Large intestine (tissue), 12 donors: ENCODE results near the gene SPNS3. TPM values are rescaled to one million over a fixed set of nuclear protein-coding genes. Genes with fewer than 3 reads are reported as not detected.
A peak's percentile ranks its signal among the peaks of the same experiment; 100 is the strongest.

Source experiments
- DNase-seq, 2 donors: peaks; one replicate each; pipeline versions ENCODE4 v3.0.0 to v3.0.0-alpha.2; 2013
- H3K27ac ChIP-seq: one replicate; pipeline ENCODE4 v1.5.1; 2013; ENCODE audit warnings: low read length
- H3K27me3 ChIP-seq: 2 replicates; pipeline ENCODE4 v1.6.1; 2013; ENCODE audit warnings: low read length; ENCODE audit not compliant: control insufficient read depth, insufficient read depth
- H3K36me3 ChIP-seq: 2 replicates; pipeline ENCODE4 v1.6.1; 2013; ENCODE audit warnings: low read length; ENCODE audit not compliant: control insufficient read depth, insufficient read depth
- H3K4me1 ChIP-seq: one replicate; pipeline ENCODE4 v1.6.1; 2013; ENCODE audit warnings: low read length; ENCODE audit not compliant: control insufficient read depth, insufficient read depth
- H3K4me3 ChIP-seq: one replicate; pipeline ENCODE4 v1.5.1; 2013; ENCODE audit warnings: low read length
- H3K9me3 ChIP-seq: one replicate; pipeline ENCODE4 v1.6.1; 2013; ENCODE audit warnings: mild to moderate bottlenecking, low read depth, low read length, moderate library complexity; ENCODE audit not compliant: control insufficient read depth
- WGBS: methylation state at CpG from one replicate; pipeline ENCODE4 v1.1.5; 2013; ENCODE audit warnings: low lambda C conversion rate; ENCODE audit not compliant: insufficient coverage; 5-methylcytosine and 5-hydroxymethylcytosine counted together
- long read RNA-seq, 11 donors: transcript quantifications; one replicate each; lab custom pipeline, GENCODE V29; 2026
- polyA plus RNA-seq: library from polyadenylated mRNA; unstranded; fragments of 120-200 nt; gene quantifications from one replicate; pipeline ENCODE4 v1.2.1, GENCODE V29; 2013

SPNS3 gene, protein sequence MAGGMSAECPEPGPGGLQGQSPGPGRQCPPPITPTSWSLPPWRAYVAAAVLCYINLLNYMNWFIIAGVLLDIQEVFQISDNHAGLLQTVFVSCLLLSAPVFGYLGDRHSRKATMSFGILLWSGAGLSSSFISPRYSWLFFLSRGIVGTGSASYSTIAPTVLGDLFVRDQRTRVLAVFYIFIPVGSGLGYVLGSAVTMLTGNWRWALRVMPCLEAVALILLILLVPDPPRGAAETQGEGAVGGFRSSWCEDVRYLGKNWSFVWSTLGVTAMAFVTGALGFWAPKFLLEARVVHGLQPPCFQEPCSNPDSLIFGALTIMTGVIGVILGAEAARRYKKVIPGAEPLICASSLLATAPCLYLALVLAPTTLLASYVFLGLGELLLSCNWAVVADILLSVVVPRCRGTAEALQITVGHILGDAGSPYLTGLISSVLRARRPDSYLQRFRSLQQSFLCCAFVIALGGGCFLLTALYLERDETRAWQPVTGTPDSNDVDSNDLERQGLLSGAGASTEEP
- 9.2 TPM for polyA plus RNA-seq
- long read RNA-seq, donor 1 = 0 reads
- long read RNA-seq, donor 2, partial matches to known transcripts = 0 of 5 reads
- long read RNA-seq, donor 2, other reads (novel, unspliced or antisense) = 5 of 5 reads
- long read RNA-seq, donor 3 = 0 reads
- long read RNA-seq, donor 4 = 0 reads
- long read RNA-seq, donor 5 = 0 reads
- long read RNA-seq, donor 6, partial matches to known transcripts = 0 of 5 reads
- long read RNA-seq, donor 6, other reads (novel, unspliced or antisense) = 5 of 5 reads
- long read RNA-seq, donor 7 = 0 reads
- long read RNA-seq, donor 8 = 0 reads
- long read RNA-seq, donor 9, partial matches to known transcripts = 0 of 9 reads
- long read RNA-seq, donor 9, other reads (novel, unspliced or antisense) = 8 of 9 reads
- long read RNA-seq, donor 10, partial matches to known transcripts = 0 of 7 reads
- long read RNA-seq, donor 10, other reads (novel, unspliced or antisense) = 6 of 7 reads
- long read RNA-seq, donor 11 = 0 reads

GRCh38 chr17:4433515-4434031 is at the start of gene SPNS3:
Gene SPNS3 (plus strand): TSS chr17:4433940. CDS start chr17:4433968, 28 bp downstream.
- no peaks in the 10 kb centered on the region for H3K4me1 ChIP-seq
- H3K27me3 ChIP-seq = no peaks in the 10 kb centered on the region
- H3K9me3 ChIP-seq = no peaks in the 10 kb centered on the region
- WGBS = no CpG with 5 or more reads among the region's 13 CpGs
- H3K36me3 ChIP-seq = no peaks in the 10 kb centered on the region
- no peak within 1 kb of the TSS for H3K4me3 ChIP-seq
- DNase-seq = no peak
- H3K27ac ChIP-seq = no peak within 1 kb of the TSS

GRCh38 chr17:4386406-4386805 is 47.3 kb upstream of the SPNS3 start:
- H3K4me1 ChIP-seq = no peaks in the 10 kb centered on the region
- WGBS = no CpG with 5 or more reads among the region's 2 CpGs
- H3K36me3 ChIP-seq = no peaks in the 10 kb centered on the region
- H3K9me3 ChIP-seq = no peaks in the 10 kb centered on the region
- H3K27me3 ChIP-seq = no peaks in the 10 kb centered on the region
- no peak for DNase-seq
- H3K27ac ChIP-seq = no peak overlapping the region
- no peak overlapping the region for H3K4me3 ChIP-seq

DNA sequence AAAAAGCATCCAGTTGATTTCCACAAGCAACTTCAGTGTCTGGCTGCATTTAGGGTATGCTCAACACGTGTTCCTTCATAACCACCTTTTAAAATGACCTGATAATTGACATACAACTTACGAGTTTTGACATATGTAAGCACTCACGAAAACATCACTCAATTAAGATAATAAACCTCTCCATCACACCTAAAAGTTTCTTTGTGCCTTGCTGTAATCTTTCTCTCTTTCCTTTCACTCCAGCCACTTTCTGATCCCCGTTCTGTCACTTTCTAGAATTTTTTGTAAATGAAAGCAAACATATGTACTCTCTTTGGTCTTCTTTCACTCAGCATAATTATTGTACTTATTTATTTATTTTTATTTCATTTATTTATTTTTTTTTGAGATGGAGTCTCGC is 46.6 kb upstream of the SPNS3 start:
- no peaks in the 10 kb centered on the region for H3K27me3 ChIP-seq
- no peak overlapping the region for H3K27ac ChIP-seq
- H3K9me3 ChIP-seq = no peaks in the 10 kb centered on the region
- no peak for DNase-seq
- no peak overlapping the region for H3K4me3 ChIP-seq
- no peaks in the 10 kb centered on the region for H3K4me1 ChIP-seq
- 90% methylated on average over 2 of the region's 5 CpGs for WGBS
- H3K36me3 ChIP-seq = no peaks in the 10 kb centered on the region

GRCh38 chr17:4389079-4389478 is 44.7 kb upstream of the SPNS3 start:
- WGBS = no CpG with 5 or more reads among the region's 8 CpGs
- H3K4me3 ChIP-seq = no peak overlapping the region
- H3K9me3 ChIP-seq = no peaks in the 10 kb centered on the region
- no peaks in the 10 kb centered on the region for H3K27me3 ChIP-seq
- peak in 1 of 2 donors; percentile 16 for DNase-seq
- no peaks in the 10 kb centered on the region for H3K36me3 ChIP-seq
- H3K4me1 ChIP-seq = no peaks in the 10 kb centered on the region
- H3K27ac ChIP-seq = no peak overlapping the region

GRCh38 chr17:4393806-4394205 is 39.9 kb upstream of the SPNS3 start:
- Histone ChIP-seq H3K4me1 (no peaks in the 10 kb centered on the region), H3K4me3 (no peak overlapping the region), H3K27ac (no peak overlapping the region), H3K27me3 (no peaks in the 10 kb centered on the region), H3K36me3 (no peaks in the 10 kb centered on the region), H3K9me3 (no peaks in the 10 kb centered on the region)
- no CpG with 5 or more reads among the region's 7 CpGs for WGBS
- no peak for DNase-seq

DNA sequence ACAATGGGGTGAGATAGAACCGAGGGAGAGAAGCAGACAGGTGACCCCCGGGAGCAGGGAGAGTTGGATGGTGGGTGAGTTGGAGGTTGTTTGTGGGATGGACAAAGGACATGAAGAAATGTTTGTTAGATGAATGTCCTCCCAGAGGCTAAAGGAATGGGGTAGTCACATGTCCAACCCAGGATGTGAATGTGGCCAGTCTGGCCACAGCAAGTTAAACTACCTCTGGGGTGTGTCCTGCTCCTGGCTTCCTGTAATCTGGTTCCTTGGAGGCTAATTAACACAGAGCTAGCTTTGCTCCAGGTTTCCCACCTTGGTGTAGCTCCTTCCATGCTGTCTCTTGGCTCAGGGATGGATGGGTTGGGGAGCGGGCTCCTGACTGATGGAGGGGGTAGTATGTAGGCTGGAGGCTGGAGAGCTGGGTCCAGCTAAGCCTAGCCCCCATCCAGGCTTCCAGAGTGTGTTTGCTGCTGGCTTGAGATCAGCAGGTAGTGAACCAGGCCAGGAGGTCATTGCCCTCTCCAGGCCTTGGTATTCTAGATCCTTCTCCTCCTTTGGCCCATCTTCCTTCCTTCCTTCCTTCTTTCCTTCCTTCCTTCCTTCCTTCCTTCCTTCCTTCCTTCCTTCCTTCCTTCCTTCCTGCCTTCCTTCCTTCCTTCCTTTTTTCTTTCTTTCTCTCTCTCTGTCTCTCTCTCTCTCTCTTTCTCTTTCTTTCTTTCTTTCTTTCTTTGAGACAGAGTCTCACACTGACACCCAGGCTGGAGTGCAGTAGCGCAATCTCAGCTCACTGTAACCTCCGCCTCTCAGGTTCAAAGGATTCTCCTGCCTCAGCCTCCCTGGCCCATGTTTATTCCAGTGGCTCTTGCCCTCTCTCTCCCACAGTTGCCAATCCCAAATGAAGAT is 39.3 kb upstream of the SPNS3 start:
- H3K9me3 ChIP-seq = no peaks in the 10 kb centered on the region

DNA sequence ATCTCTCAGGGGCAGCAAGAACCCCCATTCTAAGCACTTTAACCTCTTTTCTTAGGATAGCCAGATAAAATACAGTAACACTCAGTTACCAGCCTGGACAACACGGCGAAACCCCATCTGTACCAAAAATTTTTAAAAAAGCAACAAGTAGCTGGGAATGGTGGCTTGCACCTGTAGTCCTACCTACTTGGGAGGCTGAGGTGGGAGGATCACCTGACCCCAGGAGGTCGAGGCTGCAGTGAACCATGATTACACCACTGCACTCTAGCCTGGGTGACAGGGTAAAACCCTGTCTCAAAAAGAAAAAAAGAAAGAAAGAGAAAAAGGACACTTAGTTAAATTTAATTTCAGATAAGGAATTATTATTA is 38.6 kb upstream of the SPNS3 start:
- no peak overlapping the region for H3K4me3 ChIP-seq
- H3K27ac ChIP-seq = no peak overlapping the region
- no peaks in the 10 kb centered on the region for H3K36me3 ChIP-seq
- no peaks in the 10 kb centered on the region for H3K9me3 ChIP-seq
- H3K27me3 ChIP-seq = no peaks in the 10 kb centered on the region
- WGBS = no CpG with 5 or more reads among the region's 3 CpGs
- H3K4me1 ChIP-seq = no peaks in the 10 kb centered on the region
- DNase-seq = no peak

More for the DNA sequence above, 39.3 kb upstream of the SPNS3 start:
- Histone ChIP-seq H3K4me3 (no peak overlapping the region), H3K27ac (no peak overlapping the region), H3K4me1 (no peaks in the 10 kb centered on the region), H3K36me3 (no peaks in the 10 kb centered on the region), H3K27me3 (no peaks in the 10 kb centered on the region)
- 100% methylated on average over 1 of the region's 5 CpGs for WGBS
- no peak for DNase-seq

- no peaks in the 10 kb centered on the region for H3K27me3 ChIP-seq
- no peaks in the 10 kb centered on the region for H3K9me3 ChIP-seq
- H3K4me1 ChIP-seq = no peaks in the 10 kb centered on the region
- H3K4me3 ChIP-seq = no peak overlapping the region
- no peaks in the 10 kb centered on the region for H3K36me3 ChIP-seq
- no CpG with 5 or more reads among the region's 6 CpGs for WGBS
- no peak overlapping the region for H3K27ac ChIP-seq
- no peak for DNase-seq
Observed at GRCh38 chr17:4397840-4398239, 35.9 kb upstream of the SPNS3 start.

DNA sequence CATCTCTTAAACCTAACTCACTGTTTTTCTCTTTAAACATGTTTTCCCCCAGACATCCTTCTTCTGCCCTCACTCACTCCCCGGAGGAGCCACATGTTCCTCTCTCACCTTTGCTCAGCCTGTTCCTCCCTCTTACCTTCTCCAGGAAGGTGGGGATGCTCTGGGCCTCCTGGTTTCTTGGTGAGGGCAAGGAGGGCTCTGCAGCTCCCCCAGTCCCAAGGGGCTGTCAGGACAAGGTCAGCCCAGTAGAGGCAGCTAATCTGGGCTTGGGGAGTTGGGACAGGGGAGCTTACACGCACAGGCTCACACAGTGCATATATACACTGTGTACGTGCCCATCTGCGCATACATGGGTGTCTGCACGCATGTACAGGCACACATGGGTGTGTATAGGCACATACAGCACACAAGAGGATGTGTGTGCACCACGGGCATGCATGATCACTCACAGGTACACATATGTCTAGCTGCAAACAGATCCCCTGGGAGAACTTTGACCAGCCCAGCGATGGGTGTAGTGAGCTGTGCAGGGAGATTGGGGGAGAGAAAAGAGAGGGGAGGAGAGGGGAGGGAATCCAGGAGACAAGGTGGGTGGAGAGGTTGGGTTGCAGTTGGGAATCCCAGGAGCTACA is 28.6 kb upstream of the SPNS3 start:
- peak in 1 of 2 donors; percentile 27 for DNase-seq
- Histone ChIP-seq H3K36me3 (no peaks in the 10 kb centered on the region), H3K27me3 (no peaks in the 10 kb centered on the region), H3K27ac (no peak overlapping the region), H3K4me1 (no peaks in the 10 kb centered on the region), H3K9me3 (no peaks in the 10 kb centered on the region), H3K4me3 (no peak overlapping the region)
- no CpG with 5 or more reads among the region's 7 CpGs for WGBS
